GM19395 (cell line): ENCODE results near the gene MED13.
"Not testable (repeated sequence)": the region's sequence is repeated elsewhere in the genome, so short reads cannot be mapped to it uniquely, and the experiment has no call there.

Experiments
- ATAC-seq: cut with Tn5 transposase; IDR thresholded peaks from one replicate; pipeline ENCODE4 v1.9.1; 2021; ENCODE audit warnings: mild to moderate bottlenecking, moderate library complexity; ENCODE audit not compliant: unreplicated experiment

Gene MED13

DNA sequence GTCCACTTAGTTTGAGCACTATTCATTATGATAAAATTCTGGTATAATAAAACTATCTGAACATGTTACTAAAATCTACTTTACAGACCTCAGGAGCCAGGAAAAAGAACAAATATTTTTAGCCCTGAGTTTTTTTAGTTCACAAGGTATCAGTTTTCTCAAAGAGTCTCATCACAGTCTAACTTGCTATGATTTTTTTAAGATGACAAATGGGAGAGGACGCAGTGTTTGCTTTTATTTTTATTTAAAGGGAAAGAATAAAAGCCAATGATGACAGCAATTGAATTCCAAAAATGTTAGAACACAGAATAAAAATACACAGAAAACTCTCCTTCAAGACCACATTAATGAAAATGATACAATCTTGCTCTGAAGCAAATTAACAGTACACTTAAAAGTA is 7.4 kb downstream of the MED13 start:
- no peak for ATAC-seq

- ATAC-seq: no peak
Measured at GRCh38 chr17:62052765-62053338, 12.2 kb downstream of the MED13 start.

- no peak for ATAC-seq
Measured at GRCh38 chr17:62051053-62051452, 14.0 kb downstream of the MED13 start.

DNA sequence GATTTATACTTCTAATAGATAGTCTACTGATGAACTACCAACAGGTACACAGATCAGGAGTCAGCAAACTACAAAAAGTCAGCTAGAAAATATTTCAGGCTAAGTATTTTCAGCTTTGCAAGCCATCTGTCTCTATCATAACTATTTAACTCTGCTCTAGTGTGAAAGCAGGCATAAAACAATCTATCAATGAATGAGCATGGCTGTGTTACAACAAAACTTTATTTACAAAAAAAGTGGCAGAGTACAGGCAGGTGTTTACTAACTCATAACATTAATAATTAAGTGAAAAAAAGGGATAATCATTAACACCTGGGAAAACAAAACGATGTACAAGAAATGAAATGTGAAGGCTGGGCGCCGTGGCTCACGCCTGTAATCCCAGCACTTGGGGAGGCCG is 15.8 kb downstream of the MED13 start:
- ATAC-seq: no peak

- ATAC-seq: no peak
Measured at GRCh38 chr17:62048262-62048661, 16.8 kb downstream of the MED13 start.

GRCh38 chr17:62045517-62045916 is 19.6 kb downstream of the MED13 start:
- no peak for ATAC-seq

GRCh38 chr17:62045109-62045508 is 20.0 kb downstream of the MED13 start:
- no peak for ATAC-seq

DNA sequence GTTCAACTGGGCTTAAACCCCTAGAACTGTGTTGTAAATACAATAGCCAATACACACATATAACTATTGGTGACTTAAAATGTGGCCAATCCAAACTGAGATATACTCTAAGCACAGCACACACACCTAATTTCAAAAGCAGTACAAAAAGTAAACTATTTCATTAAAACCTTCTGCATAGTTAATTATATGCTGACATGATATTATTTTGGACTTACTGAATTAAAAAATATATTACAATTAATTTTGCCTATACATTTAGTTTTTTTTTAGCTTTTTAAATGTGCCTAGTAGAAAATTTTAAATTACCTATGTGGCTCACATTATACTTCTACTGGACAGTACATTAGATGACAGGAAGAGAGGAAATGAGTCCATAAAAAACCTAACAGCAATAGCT is 21.5 kb downstream of the MED13 start:
- no peak for ATAC-seq

GRCh38 chr17:62043140-62043539 is 21.9 kb downstream of the MED13 start:
- ATAC-seq: no peak

- ATAC-seq: no peak
Measured at GRCh38 chr17:62038248-62038647, 26.8 kb downstream of the MED13 start.

GRCh38 chr17:62033317-62033716 is 31.8 kb downstream of the MED13 start:
- ATAC-seq: no peak

GRCh38 chr17:62032480-62032879 is 32.6 kb downstream of the MED13 start:
- ATAC-seq: no peak

DNA sequence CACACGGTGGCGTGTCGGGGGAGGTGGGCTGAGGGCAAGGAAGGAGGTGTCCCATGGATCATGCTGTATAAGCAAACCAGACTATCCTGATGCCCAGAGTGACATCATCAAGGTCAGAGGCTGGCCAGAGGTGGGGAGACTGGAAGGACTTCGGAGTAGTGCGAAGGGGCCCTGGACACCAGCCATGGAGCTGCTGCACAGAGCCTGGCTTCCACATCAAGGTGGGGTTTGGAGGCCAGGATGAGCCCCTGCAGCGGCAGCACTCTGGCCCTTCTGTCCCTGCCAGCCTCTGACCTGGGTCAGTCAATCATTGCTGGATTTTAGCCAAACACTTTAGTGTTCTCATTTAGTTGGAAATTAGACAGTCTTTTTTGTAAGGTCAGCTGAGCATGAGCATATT is 34.8 kb downstream of the MED13 start:
- ATAC-seq: no peak

- ATAC-seq: no peak
Measured at GRCh38 chr17:62024866-62025265, 40.2 kb downstream of the MED13 start.

DNA sequence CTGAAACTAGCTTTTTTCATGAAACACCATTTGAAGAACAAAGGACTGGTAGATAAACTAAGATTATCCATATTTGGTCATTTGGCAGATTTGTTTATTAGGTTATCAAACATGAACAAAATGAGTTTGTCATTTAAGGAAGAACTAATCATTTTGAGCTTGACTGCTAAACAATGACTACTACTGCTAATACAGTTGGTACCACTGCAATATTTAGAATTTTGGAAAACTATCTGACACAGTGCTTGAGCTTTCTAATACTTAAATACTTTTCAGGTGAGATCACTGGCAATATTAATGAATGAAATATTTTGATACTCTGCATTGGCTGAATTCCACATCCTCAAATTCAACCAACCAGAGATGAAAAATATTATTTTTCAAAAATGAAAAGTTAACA is 47.2 kb downstream of the MED13 start:
- no peak for ATAC-seq

DNA sequence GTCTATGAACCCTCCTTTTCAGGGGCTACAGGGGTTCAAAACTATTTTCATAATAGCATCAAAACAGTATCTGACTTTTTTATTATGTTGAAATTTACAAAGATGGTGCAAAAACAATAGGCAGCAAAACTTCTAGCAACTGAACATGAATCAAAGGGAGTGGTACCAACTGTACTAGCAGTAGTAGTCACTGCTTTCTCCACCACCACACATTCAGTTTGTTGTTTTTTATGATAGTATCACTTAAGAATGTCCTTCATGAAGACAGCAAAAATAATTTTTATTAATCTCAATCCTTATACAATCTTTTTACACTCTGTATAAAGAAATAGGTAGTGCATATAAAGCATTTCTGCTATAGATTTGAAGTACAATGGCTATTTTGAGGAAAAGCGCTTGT is 47.6 kb downstream of the MED13 start:
- no peak for ATAC-seq

DNA sequence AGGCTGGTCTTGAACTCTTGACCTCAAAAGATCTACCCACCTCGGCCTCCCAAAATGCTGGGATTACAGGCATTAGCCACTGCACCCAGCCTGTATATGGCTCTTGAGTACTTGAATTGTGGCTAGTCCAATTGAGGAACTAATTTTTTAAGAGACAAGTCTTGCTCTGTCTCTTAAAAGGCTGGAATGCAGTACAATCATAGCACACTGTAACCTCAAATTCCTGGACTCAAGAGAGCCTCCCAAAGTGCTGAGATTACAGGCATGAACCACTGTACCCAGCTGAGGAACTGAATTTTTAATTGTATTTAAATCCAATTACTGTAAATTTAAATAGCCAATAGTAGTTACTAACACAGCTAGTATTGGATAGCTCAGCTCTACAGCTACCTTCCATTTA is 50.6 kb downstream of the MED13 start:
- ATAC-seq: no peak

DNA sequence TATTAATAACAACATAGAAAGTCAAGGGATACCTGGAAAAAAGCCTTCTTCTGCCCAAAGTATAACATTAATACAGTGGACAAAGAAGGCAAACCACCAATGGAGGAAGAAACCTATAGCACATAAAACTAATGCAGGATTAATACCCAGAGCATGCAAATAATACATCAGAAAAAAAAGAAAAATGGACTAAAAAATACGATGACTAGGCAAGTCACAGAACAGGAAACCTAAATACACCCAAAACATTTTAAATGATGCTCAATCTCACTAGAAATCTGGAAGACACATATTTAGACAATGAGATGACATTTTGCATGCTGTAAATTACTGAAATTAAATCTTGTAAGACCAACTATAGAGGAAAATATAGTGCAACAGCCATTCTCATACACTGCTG is 55.9 kb downstream of the MED13 start:
- ATAC-seq: no peak

- no peak for ATAC-seq
Measured at GRCh38 chr17:62008294-62008693, 56.8 kb downstream of the MED13 start.

GRCh38 chr17:62004388-62004787 is 60.7 kb downstream of the MED13 start:
- no peak for ATAC-seq

DNA sequence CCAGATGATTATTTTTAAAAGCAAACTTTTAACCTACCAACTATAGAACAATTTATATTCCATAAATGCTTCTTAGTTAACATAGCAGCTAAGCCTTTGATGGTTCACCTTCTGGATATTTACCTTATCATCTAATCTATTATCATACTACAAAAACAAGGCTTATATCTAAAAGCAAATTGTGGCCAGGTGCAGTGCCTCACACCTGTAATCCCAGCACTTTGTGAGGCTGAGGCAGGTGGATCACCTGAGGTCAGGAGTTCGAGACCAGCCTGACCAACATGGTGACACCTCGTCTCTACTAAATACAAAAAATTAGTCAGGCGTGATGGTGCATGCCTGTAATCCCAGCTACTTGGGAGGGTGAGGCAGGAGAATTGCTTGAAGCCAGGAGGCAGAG is 61.9 kb downstream of the MED13 start:
- ATAC-seq: not testable (repeated sequence)

DNA sequence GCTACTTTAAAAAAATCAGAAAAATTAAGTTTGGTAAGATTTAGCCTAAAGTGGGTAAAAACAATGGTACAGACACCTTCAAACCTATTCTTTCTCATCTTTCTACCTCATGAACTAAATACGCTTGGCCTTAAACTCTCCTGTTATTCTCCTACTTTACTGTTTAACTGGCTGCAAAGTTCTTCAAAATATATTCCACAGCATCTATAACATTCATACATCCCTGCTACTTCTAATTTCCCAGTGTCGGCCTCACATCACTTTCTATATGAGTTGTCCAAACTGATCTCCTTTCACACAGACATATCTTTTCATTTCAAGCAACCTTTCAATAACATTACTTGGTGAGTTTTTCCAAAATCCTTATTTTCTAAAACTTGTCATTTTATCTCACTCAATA is 64.0 kb downstream of the MED13 start:
- ATAC-seq: no peak

GRCh38 chr17:62000186-62000585 is 64.9 kb downstream of the MED13 start:
- no peak for ATAC-seq

DNA sequence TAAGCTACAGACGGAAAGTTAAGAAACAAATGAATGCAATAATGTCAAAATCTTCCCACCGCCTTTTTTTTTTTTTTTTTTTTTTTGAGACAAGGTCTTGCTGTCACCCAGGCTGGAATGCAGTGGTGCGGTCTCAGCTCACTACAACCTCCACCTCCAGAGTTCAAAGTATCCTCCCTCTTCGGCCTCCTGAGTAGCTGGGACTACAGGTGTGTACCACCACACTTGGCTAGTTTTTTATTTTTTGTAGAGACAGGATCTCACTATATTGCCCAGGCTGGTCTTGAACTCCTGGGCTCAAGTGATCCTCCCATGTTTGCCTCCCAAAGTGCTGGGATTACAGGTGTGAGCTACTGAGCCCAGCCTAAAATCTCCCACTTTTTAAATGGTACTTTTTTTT is 66.5 kb downstream of the MED13 start:
- ATAC-seq: not testable (repeated sequence)
